ENCODE data around the gene CFAP61. TPM values are rescaled to one million over a fixed set of nuclear protein-coding genes. Genes with fewer than 3 reads are reported as not detected.

The CFAP61 gene
- total RNA-seq, 1 donor from 2014 or later = not detected

DNA sequence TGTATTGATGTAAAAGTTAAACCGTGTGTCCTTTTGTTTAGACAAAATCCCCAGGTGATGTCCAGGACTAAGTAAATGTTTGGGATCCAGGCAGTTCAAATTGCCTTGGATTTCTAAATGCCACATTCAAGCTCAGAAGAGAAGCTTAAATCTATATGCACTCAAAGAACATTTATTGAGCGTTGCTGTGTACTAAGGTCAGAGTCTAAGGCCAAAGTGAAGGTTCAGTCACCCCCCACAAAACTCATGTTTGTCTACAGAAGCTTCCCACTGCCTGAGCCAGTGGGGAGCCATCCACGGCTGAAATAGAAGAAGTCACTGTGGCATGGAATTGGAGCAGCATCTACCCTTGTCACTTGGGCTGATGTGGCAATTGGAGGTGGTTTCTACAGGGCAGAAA is 244.8 kb downstream of the CFAP61 start:
- TF ChIP-seq, protein P1, sequence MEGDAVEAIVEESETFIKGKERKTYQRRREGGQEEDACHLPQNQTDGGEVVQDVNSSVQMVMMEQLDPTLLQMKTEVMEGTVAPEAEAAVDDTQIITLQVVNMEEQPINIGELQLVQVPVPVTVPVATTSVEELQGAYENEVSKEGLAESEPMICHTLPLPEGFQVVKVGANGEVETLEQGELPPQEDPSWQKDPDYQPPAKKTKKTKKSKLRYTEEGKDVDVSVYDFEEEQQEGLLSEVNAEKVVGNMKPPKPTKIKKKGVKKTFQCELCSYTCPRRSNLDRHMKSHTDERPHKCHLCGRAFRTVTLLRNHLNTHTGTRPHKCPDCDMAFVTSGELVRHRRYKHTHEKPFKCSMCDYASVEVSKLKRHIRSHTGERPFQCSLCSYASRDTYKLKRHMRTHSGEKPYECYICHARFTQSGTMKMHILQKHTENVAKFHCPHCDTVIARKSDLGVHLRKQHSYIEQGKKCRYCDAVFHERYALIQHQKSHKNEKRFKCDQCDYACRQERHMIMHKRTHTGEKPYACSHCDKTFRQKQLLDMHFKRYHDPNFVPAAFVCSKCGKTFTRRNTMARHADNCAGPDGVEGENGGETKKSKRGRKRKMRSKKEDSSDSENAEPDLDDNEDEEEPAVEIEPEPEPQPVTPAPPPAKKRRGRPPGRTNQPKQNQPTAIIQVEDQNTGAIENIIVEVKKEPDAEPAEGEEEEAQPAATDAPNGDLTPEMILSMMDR (IDR thresholded peaks at IDR 0.05) = no peak
- H3K27ac Mint-ChIP-seq (ENCODE audit: unreplicated experiment) = no peak overlapping the region
- H3K4me1 Mint-ChIP-seq (ENCODE audit: low read depth) = no peaks in the 10 kb centered on the region
- no peaks in the 10 kb centered on the region for H3K9me3 Mint-ChIP-seq (ENCODE audit: low read depth)
- peaks cover 1% of the 10 kb centered on the region for H3K27me3 Mint-ChIP-seq (ENCODE audit: low read depth)
- H3K36me3 Mint-ChIP-seq (ENCODE audit: low read depth) = no peaks in the 10 kb centered on the region
- H3K4me3 Mint-ChIP-seq (ENCODE audit: unreplicated experiment) = no peak overlapping the region
- DNase-seq (ENCODE audit: low spot score) = no peak

DNA sequence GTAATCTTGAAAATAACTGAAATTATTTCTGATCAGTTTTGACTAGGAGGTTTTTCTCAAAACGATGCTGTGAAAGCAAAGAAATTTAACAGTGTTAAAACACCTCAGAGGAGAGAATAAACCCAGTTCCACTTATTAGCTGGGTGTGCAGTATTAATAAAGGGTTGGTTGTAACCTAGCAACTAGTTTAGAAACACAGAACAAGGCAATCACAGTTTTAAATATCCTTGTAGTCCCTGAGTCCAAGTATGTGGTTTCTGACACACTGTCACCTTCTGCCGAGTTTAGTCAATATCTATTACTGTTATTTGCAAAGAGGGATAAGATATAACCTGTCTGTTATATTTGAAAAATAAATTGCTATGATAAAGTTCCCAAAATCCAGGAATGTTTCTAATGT is 245.4 kb downstream of the CFAP61 start:
- Mint-ChIP-seq H3K4me3 (ENCODE audit: unreplicated experiment) (no peak overlapping the region), H3K27ac (ENCODE audit: unreplicated experiment) (no peak overlapping the region), H3K4me1 (ENCODE audit: low read depth) (no peaks in the 10 kb centered on the region), H3K36me3 (ENCODE audit: low read depth) (no peaks in the 10 kb centered on the region), H3K9me3 (ENCODE audit: low read depth) (no peaks in the 10 kb centered on the region), H3K27me3 (ENCODE audit: low read depth) (peaks cover 1% of the 10 kb centered on the region)
- TF ChIP-seq, protein P1 (IDR thresholded peaks at IDR 0.05) = no peak
- no peak for DNase-seq (ENCODE audit: low spot score)

DNA sequence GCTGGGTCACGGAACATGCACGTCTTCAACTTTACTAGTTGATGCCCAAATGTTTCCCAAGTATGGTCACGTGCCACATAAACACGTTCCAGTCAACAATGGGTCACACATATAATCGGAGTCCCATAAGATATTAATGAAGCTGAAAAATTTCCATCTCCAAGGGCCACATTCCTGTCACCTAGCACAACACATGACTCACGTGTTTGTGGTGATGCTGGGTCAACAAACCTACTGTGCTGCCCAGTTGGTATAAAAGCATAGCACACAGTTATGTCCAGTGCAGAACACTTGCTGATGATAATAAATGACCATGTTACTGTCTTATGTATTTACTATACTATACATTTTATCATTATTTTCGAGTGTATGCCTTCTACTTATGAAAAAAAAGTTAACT is 247.6 kb downstream of the CFAP61 start:
- TF ChIP-seq, protein P1 (IDR thresholded peaks at IDR 0.05) = no peak
- Mint-ChIP-seq H3K4me3 (ENCODE audit: unreplicated experiment) (no peak overlapping the region), H3K36me3 (ENCODE audit: low read depth) (no peaks in the 10 kb centered on the region), H3K27me3 (ENCODE audit: low read depth) (peaks cover 5% of the 10 kb centered on the region), H3K9me3 (ENCODE audit: low read depth) (no peaks in the 10 kb centered on the region), H3K27ac (ENCODE audit: unreplicated experiment) (no peak overlapping the region), H3K4me1 (ENCODE audit: low read depth) (no peaks in the 10 kb centered on the region)
- no peak for DNase-seq (ENCODE audit: low spot score)

DNA sequence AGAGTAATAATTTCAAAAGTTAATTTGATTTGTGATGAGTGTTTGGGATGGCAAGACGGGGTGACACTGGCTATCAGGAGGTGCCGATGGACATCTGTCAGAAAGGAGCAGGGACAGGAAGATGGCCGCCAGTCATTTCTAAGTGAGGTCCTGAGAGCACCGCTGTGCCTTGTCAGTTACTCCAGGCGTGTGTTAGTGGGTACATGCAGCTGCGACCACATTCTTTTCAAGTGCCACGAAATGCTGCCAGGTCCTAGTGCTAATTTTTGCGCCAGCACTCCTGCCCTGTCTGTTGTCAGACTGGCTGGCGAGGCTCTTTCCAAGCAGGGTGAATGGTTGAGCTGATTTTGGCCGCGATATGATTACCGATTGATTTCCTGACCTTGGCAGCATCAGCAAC is 251.0 kb downstream of the CFAP61 start:
- peaks cover 10% of the 10 kb centered on the region for H3K27me3 Mint-ChIP-seq (ENCODE audit: low read depth)
- no peak overlapping the region for H3K4me3 Mint-ChIP-seq (ENCODE audit: unreplicated experiment)
- no peaks in the 10 kb centered on the region for H3K4me1 Mint-ChIP-seq (ENCODE audit: low read depth)
- no peaks in the 10 kb centered on the region for H3K36me3 Mint-ChIP-seq (ENCODE audit: low read depth)
- TF ChIP-seq, protein P1 (IDR thresholded peaks at IDR 0.05) = no peak
- no peak for DNase-seq (ENCODE audit: low spot score)
- no peaks in the 10 kb centered on the region for H3K9me3 Mint-ChIP-seq (ENCODE audit: low read depth)
- no peak overlapping the region for H3K27ac Mint-ChIP-seq (ENCODE audit: unreplicated experiment)

DNA sequence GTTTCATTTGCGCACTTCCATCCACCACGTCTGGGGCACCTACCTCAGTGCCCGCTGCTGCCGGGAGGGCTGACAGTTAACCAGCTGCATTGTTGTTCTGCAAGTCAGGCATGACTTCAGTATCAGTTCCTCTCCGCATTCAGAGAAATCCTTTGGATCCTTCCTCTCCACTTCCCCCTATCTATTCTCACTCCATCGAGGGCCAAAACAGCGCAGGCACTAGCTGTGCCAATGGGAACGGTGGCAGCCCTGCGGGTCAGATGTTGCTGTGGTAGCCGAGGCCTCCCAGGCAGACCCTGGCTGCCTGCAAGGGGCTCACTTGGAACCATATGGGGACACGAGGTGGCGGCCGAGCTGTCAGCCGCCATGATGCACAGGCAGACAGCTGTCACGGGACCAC is 251.4 kb downstream of the CFAP61 start:
- Mint-ChIP-seq H3K4me3 (ENCODE audit: unreplicated experiment) (no peak overlapping the region), H3K4me1 (ENCODE audit: low read depth) (no peaks in the 10 kb centered on the region), H3K36me3 (ENCODE audit: low read depth) (no peaks in the 10 kb centered on the region), H3K27ac (ENCODE audit: unreplicated experiment) (no peak overlapping the region), H3K9me3 (ENCODE audit: low read depth) (no peaks in the 10 kb centered on the region), H3K27me3 (ENCODE audit: low read depth) (peaks cover 10% of the 10 kb centered on the region)
- no peak for DNase-seq (ENCODE audit: low spot score)
- TF ChIP-seq, protein P1 (IDR thresholded peaks at IDR 0.05) = no peak
